DOHH2 (cell line): ENCODE results near the gene STRADA.

Experiments used
- H3F3A ChIP-seq: fragments of 200-600 bp; sonication (generic), shearing (Covaris generic); 2 replicates; pipeline ENCODE4 v1.6.0; 2016; ENCODE audit warnings: antibody characterized with exemption, mild to moderate bottlenecking; ENCODE audit not compliant: control insufficient read depth, insufficient read depth
- H3K27ac ChIP-seq: fragments of 200-600 bp; sonication (generic); 2 replicates; pipeline ENCODE4 v1.5.1; 2014; ENCODE audit warnings: low read depth, mild to moderate bottlenecking, low read length, moderate library complexity
- H3K27me3 ChIP-seq: fragments of 200-600 bp; sonication (generic); 2 replicates; pipeline ENCODE4 v1.6.1; 2014; ENCODE audit warnings: mild to moderate bottlenecking, low read length, mixed read lengths; ENCODE audit not compliant: control insufficient read depth
- H3K36me3 ChIP-seq: fragments of 200-600 bp; sonication (generic); 2 replicates; pipeline ENCODE4 v1.6.1; 2014; ENCODE audit warnings: mild to moderate bottlenecking, low read length, moderate library complexity, mixed read lengths; ENCODE audit not compliant: control insufficient read depth
- H3K4me1 ChIP-seq: fragments of 200-600 bp; sonication (generic); 2 replicates; pipeline ENCODE4 v1.6.1; 2014; ENCODE audit warnings: mild to moderate bottlenecking, low read length, mixed read lengths; ENCODE audit not compliant: control insufficient read depth
- H3K4me2 ChIP-seq: fragments of 200-600 bp; sonication (generic); 2 replicates; pipeline ENCODE4 v1.6.0; 2014; ENCODE audit warnings: mild to moderate bottlenecking, low read length, moderate library complexity
- H3K4me3 ChIP-seq: fragments of 200-600 bp; sonication (generic); 2 replicates; pipeline ENCODE4 v1.5.1; 2014; ENCODE audit warnings: mild to moderate bottlenecking, low read length, mixed read lengths
- H3K79me2 ChIP-seq: fragments of 200-600 bp; sonication (generic); 2 replicates; pipeline ENCODE4 v1.6.1; 2014; ENCODE audit warnings: mild to moderate bottlenecking, low read length, mixed read lengths; ENCODE audit not compliant: control insufficient read depth
- H3K9me2 ChIP-seq: fragments of 200-600 bp; sonication (generic); replicated peaks from 2 replicates; pipeline ENCODE4 v1.6.1; 2014; ENCODE audit warnings: mild to moderate bottlenecking, low read length, mixed read lengths; ENCODE audit not compliant: control insufficient read depth
- H3K9me3 ChIP-seq: fragments of 200-600 bp; sonication (generic); 2 replicates; pipeline ENCODE4 v1.6.1; 2014; ENCODE audit warnings: antibody characterized with exemption, low read length, mixed read lengths; ENCODE audit not compliant: control insufficient read depth, insufficient read depth
- H4K20me1 ChIP-seq: fragments of 200-600 bp; sonication (generic); 2 replicates; pipeline ENCODE4 v1.6.0; 2014; ENCODE audit warnings: low read depth, mild to moderate bottlenecking, antibody characterized with exemption, low read length, moderate library complexity; ENCODE audit not compliant: control insufficient read depth, insufficient read depth
- EZH2phosphoT487 ChIP-seq: fragments of 200-600 bp; sonication (generic); IDR thresholded peaks from 2 replicates; pipeline ENCODE4 v1.6.1; 2017; ENCODE audit warnings: borderline replicate concordance, mild to moderate bottlenecking, antibody characterized with exemption, low read length, moderate library complexity, mixed read lengths
- TF ChIP-seq, protein P1 (sequence below): fragments of 200-600 bp; sonication (generic); IDR thresholded peaks from one replicate; pipeline ENCODE4 v1.5.1; 2014; ENCODE audit warnings: antibody characterized with exemption, mild to moderate bottlenecking, low read depth, low read length; ENCODE audit not compliant: poor library complexity, severe bottlenecking

STRADA gene

DNA sequence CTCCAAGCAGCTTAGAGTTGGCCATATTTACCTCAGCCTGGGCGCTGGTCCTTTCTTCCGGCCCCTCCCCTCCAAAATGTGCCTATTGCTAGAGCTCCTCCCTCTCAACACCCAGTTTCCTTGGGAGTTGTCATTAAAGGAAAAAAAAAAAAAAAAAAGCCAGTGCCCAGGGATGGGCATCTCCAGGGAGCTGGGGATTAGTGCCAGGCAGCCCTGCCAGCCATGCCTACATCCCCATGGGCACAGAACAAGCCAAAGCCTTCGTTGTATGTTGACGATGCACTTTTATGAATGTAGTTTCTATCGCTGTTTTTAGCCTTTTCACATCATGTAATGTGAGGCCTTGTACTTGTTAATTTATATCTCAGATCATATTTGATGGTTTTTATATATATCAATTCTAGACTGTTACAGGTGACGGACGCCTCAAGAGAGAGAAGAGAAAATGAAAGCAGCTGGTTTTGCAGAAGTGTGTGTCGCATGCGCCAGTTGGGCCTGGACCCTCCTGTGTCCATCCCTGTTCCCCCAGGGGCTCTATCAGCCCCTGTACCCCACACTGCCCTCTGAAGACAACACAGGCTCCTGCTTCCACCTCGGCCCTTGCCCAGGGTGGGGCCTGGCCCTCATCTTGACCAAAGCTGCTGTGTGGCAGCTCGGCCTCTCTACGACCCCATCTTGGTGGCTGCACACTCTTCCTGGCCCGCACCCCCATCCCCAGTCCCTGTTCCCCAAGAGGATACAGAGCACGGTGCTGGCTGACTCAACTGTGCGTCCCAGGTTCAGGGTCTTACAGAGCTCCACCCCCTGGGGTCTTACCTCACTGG lies 46.4 kb downstream of the STRADA start:
- H3K27me3 ChIP-seq, result no peaks in the 10 kb centered on the region

DNA sequence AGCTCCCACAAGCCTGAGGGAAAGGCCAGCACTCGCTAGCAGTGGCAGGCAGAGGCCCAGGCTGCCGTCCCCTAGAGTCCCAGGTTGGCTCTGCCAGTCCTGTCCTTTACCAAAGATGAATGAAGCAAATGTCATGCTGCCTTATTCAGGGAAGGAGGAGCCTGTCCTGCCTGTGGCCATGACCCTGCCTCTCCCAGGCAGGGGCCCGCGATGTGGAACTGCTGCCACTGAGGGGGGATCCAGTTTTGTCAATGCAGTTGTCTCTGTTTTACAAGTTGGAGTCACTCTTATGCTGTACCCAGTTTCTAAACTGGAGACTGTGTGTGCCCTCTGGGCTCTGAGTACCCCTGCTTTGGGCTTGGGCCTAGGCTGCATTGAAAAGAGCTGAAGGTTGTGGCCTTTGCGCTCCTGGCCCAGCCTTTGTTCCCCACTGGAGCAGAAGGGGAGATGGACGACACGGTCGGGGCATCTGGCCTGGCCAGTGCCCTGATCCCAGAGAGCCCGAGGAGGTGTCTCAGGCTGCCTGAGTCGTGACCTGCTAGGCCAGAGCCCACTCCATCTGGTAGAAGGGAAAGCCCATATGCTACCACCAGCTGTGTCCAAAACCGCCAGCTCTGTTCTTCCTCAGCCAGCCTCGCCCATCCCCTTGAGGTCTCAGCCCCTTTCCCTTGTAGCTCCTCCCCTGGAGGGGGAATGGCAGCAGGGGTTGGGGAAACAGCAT lies 47.2 kb downstream of the STRADA start:
- Histone ChIP-seq H3K9me2 (no peaks in the 10 kb centered on the region), H3K36me3 (peaks cover 72% of the 10 kb centered on the region), H3K9me3 (no peaks in the 10 kb centered on the region), H3F3A (peaks cover 29% of the 10 kb centered on the region), H4K20me1 (no peaks in the 10 kb centered on the region; the same call in 1 of the 2 replicates), H3K27ac (peak overlapping the region; percentile 94), H3K4me1 (peaks cover 42% of the 10 kb centered on the region), H3K4me2 (peak overlapping the region; percentile 70), H3K79me2 (peaks cover 28% of the 10 kb centered on the region), H3K4me3 (no peak overlapping the region), H3K27me3 (no peaks in the 10 kb centered on the region)
- TF ChIP-seq EZH2phosphoT487, result no peak
- TF ChIP-seq, protein P1, sequence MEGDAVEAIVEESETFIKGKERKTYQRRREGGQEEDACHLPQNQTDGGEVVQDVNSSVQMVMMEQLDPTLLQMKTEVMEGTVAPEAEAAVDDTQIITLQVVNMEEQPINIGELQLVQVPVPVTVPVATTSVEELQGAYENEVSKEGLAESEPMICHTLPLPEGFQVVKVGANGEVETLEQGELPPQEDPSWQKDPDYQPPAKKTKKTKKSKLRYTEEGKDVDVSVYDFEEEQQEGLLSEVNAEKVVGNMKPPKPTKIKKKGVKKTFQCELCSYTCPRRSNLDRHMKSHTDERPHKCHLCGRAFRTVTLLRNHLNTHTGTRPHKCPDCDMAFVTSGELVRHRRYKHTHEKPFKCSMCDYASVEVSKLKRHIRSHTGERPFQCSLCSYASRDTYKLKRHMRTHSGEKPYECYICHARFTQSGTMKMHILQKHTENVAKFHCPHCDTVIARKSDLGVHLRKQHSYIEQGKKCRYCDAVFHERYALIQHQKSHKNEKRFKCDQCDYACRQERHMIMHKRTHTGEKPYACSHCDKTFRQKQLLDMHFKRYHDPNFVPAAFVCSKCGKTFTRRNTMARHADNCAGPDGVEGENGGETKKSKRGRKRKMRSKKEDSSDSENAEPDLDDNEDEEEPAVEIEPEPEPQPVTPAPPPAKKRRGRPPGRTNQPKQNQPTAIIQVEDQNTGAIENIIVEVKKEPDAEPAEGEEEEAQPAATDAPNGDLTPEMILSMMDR, result no peak

More for the DNA sequence above, 46.4 kb downstream of the STRADA start:
- TF ChIP-seq EZH2phosphoT487, result no peak
- TF ChIP-seq, protein P1, result no peak
- H3F3A ChIP-seq, result peaks cover 29% of the 10 kb centered on the region
- H4K20me1 ChIP-seq, result no peaks in the 10 kb centered on the region; the same call in 1 of the 2 replicates
- peak overlapping the region; percentile 94 for H3K27ac ChIP-seq
- peaks cover 66% of the 10 kb centered on the region for H3K36me3 ChIP-seq
- H3K9me2 ChIP-seq, result no peaks in the 10 kb centered on the region
- peak overlapping the region; percentile 70 for H3K4me2 ChIP-seq
- no peaks in the 10 kb centered on the region for H3K9me3 ChIP-seq
- no peak overlapping the region for H3K4me3 ChIP-seq
- H3K4me1 ChIP-seq, result peaks cover 42% of the 10 kb centered on the region
- peaks cover 28% of the 10 kb centered on the region for H3K79me2 ChIP-seq

DNA sequence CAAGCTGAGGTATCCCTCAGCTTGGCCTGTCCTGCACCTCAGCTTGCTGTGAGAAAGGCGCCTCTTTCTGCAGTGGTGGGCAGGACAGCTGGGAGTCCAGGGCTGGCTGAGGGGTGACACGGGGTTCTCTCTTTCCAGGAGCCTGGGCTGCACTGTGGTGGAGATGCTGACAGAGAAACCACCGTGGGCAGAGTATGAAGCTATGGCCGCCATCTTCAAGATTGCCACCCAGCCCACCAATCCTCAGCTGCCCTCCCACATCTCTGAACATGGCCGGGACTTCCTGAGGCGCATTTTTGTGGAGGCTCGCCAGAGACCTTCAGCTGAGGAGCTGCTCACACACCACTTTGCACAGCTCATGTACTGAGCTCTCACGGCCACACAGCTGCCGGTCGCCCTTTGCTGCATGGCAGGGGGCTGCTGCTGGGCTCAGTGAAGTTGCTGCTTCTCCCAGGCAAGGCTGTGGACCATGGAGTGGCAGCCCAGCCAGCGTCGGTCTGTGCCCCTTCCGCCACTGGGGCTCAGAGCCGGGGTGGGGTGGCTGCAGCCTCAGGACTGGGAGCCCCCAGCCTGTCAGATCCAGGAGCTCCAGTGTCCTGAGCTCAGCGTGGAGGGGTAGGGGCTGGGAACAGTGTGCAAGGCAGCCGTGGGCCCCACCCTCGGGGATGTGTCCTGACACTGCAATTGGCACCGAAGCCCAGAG lies 48.0 kb downstream of the STRADA start:
- H3K27ac ChIP-seq, result no peak overlapping the region
- peaks cover 42% of the 10 kb centered on the region for H3K4me1 ChIP-seq
- H3K4me3 ChIP-seq, result no peak overlapping the region
- peaks cover 73% of the 10 kb centered on the region for H3K36me3 ChIP-seq
- no peaks in the 10 kb centered on the region for H3K9me3 ChIP-seq
- H3K4me2 ChIP-seq, result no peak overlapping the region
- H3K9me2 ChIP-seq, result no peaks in the 10 kb centered on the region
- peaks cover 29% of the 10 kb centered on the region for H3F3A ChIP-seq
- TF ChIP-seq EZH2phosphoT487, result no peak
- TF ChIP-seq, protein P1, result no peak
- no peaks in the 10 kb centered on the region; the same call in 1 of the 2 replicates for H4K20me1 ChIP-seq
- H3K27me3 ChIP-seq, result no peaks in the 10 kb centered on the region
- H3K79me2 ChIP-seq, result peaks cover 22% of the 10 kb centered on the region
